ENCODE measurements around the gene SLC25A10.

SLC25A10 gene

GRCh38 chr17:81687770-81688541 lies 24.1 kb upstream of the SLC25A10 start:
- DNase-seq (ENCODE audit: low spot score): no peak

- no peak for DNase-seq (ENCODE audit: low spot score)
Observed at GRCh38 chr17:81688616-81689015, 23.5 kb upstream of the SLC25A10 start.

GRCh38 chr17:81690066-81690465 lies 22.0 kb upstream of the SLC25A10 start:
- no peak for DNase-seq (ENCODE audit: low spot score)

- DNase-seq (ENCODE audit: low spot score): no peak
Observed at GRCh38 chr17:81690549-81690948, 21.5 kb upstream of the SLC25A10 start.

GRCh38 chr17:81691196-81691595 lies 20.9 kb upstream of the SLC25A10 start:
- DNase-seq (ENCODE audit: low spot score): no peak

GRCh38 chr17:81691608-81692007 lies 20.5 kb upstream of the SLC25A10 start:
- DNase-seq (ENCODE audit: low spot score): no peak

- no peak for DNase-seq (ENCODE audit: low spot score)
Observed at GRCh38 chr17:81693509-81694210, 18.4 kb upstream of the SLC25A10 start.

GRCh38 chr17:81694810-81695209 lies 17.3 kb upstream of the SLC25A10 start:
- no peak for DNase-seq (ENCODE audit: low spot score)

GRCh38 chr17:81695211-81695610 lies 16.9 kb upstream of the SLC25A10 start:
- DNase-seq (ENCODE audit: low spot score): no peak

- DNase-seq (ENCODE audit: low spot score): no peak
Observed at GRCh38 chr17:81695801-81696200, 16.3 kb upstream of the SLC25A10 start.

- no peak for DNase-seq (ENCODE audit: low spot score)
Observed at GRCh38 chr17:81696218-81696941, 15.7 kb upstream of the SLC25A10 start.

- DNase-seq (ENCODE audit: low spot score): no peak
Observed at GRCh38 chr17:81697261-81698044, 14.6 kb upstream of the SLC25A10 start.

- no peak for DNase-seq (ENCODE audit: low spot score)
Observed at GRCh38 chr17:81700353-81701287, 11.5 kb upstream of the SLC25A10 start.

GRCh38 chr17:81701288-81702071 lies 10.6 kb upstream of the SLC25A10 start:
- no peak for DNase-seq (ENCODE audit: low spot score)

GRCh38 chr17:81702934-81703746 lies 8.9 kb upstream of the SLC25A10 start, which contains the start of gene MRPL12:
TSS of gene MRPL12 (plus strand) at chr17:81703367. CDS start at chr17:81703502, 135 bp downstream.
- DNase-seq (ENCODE audit: low spot score): peak; percentile 94

GRCh38 chr17:81703747-81704654 lies 8.1 kb upstream of the SLC25A10 start:
- no peak for DNase-seq (ENCODE audit: low spot score)

GRCh38 chr17:81705518-81706231 lies 6.4 kb upstream of the SLC25A10 start:
- DNase-seq (ENCODE audit: low spot score): no peak

All from SK-N-DZ (cell line).